A549 (cell line): Measurements from ENCODE around the gene BEND5. TPM values are rescaled to one million over a fixed set of nuclear protein-coding genes. Genes with fewer than 3 reads are reported as not detected.

ENCODE experiments used
- ATAC-seq, 2 experiments: fragments of 200-7000 bp in 1 of 2; fragments of >200 bp in 1 of 2; cut with Nextera tagmentation in 1 of 2; cut with Tn5 transposase in 1 of 2; 3 replicates each; pipeline versions ENCODE4 v1.8.0 to v1.9.1; 2018 to 2020; ENCODE audit warnings: mild to moderate bottlenecking in 1 of 2, moderate library complexity in 1 of 2
- CTCF ChIA-PET: fragments of 300-600 bp; sonication (Branson Sonifier 250); formaldehyde crosslinking; extraction: SDS; loops from one replicate; lab custom pipeline; 2021; ENCODE audit warnings: antibody characterized with exemption, inconsistent platforms; lab: Yijun Ruan, JAX
- POLR2A ChIA-PET: fragments of 350-600 bp; formaldehyde crosslinking; extraction: SDS; loops from one replicate; lab custom pipeline; 2021; ENCODE audit warnings: antibody characterized with exemption, inconsistent platforms; lab: Yijun Ruan, JAX
- DNase-seq, 2 experiments: peaks; one replicate each; pipeline versions ENCODE4 v3.0.0 to v3.0.0-alpha.2; 2011 to 2016; ENCODE audit warnings: low read depth in 1 of 2, low spot score in 1 of 2
- FAIRE-seq: peaks from 2 replicates; lab custom pipeline; 2011; peaks lifted over from hg19 to GRCh38; lab: Jason Lieb, UNC
- H3K27ac ChIP-seq, 2 experiments: fragments of >200 bp; sonication (Bioruptor Twin); formaldehyde crosslinking; 3 replicates each; pipeline ENCODE4 v1.5.1; 2016 to 2017
- H3K4me1 ChIP-seq: fragments of >200 bp; sonication (Bioruptor Twin); formaldehyde crosslinking; 3 replicates; pipeline ENCODE4 v1.6.1; 2016
- H3K4me2 ChIP-seq: fragments of >200 bp; sonication (Bioruptor Twin); formaldehyde crosslinking; 3 replicates; pipeline ENCODE4 v1.6.1; 2016
- H3K4me3 ChIP-seq: fragments of >200 bp; sonication (Bioruptor Twin); formaldehyde crosslinking; 3 replicates; pipeline ENCODE4 v1.5.1; 2016
- H3K9me3 ChIP-seq: fragments of >200 bp; sonication (Bioruptor Twin); formaldehyde crosslinking; 3 replicates; pipeline ENCODE4 v1.6.1; 2016
- BHLHE40 ChIP-seq: IDR thresholded peaks from 2 replicates; pipeline ENCODE4 v1.6.1; 2012; ENCODE audit warnings: low read depth, low read length, inconsistent platforms
- CHD2 ChIP-seq: fragments of 150-350 bp; IDR thresholded peaks from 2 replicates; pipeline ENCODE4 v1.6.1; 2014; ENCODE audit warnings: low read length; ENCODE audit not compliant: partially characterized antibody
- CHD4 ChIP-seq: fragments of 200-600 bp; sonication (generic); IDR thresholded peaks from 2 replicates; pipeline ENCODE4 v1.6.1; 2016; ENCODE audit warnings: antibody characterized with exemption, mild to moderate bottlenecking, borderline replicate concordance
- E2F6 ChIP-seq: IDR thresholded peaks from 2 replicates; pipeline ENCODE4 v1.6.1; 2012; ENCODE audit warnings: low read depth, borderline replicate concordance
- EHF ChIP-seq: fragments of 250-450 bp; sonication (Bioruptor Pico); IDR thresholded peaks from 2 replicates; pipeline ENCODE4 v1.5.0; 2020; ENCODE audit warnings: mild to moderate bottlenecking
- EHMT2 ChIP-seq: fragments of 200-600 bp; sonication (generic); IDR thresholded peaks from 2 replicates; pipeline ENCODE4 v1.6.1; 2016; ENCODE audit warnings: antibody characterized with exemption, low read depth, mild to moderate bottlenecking, moderate library complexity
- EP300 ChIP-seq, 2 experiments: fragments of >200 bp; sonication (Bioruptor Twin); formaldehyde crosslinking; IDR thresholded peaks; 2 replicates in 1 of 2; 3 replicates in 1 of 2; pipeline ENCODE4 v1.6.1; 2016 to 2017
- FOSL2 ChIP-seq, 2 experiments: fragments of 450-650 bp in 1 of 2; fragments of >200 bp in 1 of 2; sonication (Bioruptor Twin) in 1 of 2; formaldehyde crosslinking; IDR thresholded peaks; 2 replicates each; pipeline versions ENCODE4 v1.5.0 to v1.6.1; 2016 to 2020; ENCODE audit warnings: mild to moderate bottlenecking in 1 of 2, moderate library complexity in 1 of 2
- GATA3 ChIP-seq: IDR thresholded peaks from 2 replicates; pipeline ENCODE4 v1.6.1; 2012; ENCODE audit warnings: borderline replicate concordance
- HDAC2 ChIP-seq: fragments of 200-600 bp; sonication (generic); IDR thresholded peaks from 2 replicates; pipeline ENCODE4 v1.6.1; 2016
- HOXB5 ChIP-seq: fragments of 250-450 bp; sonication (Bioruptor Pico); IDR thresholded peaks from 2 replicates; pipeline ENCODE4 v1.5.0; 2020; ENCODE audit warnings: mild to moderate bottlenecking, moderate library complexity
- JUN ChIP-seq, 2 experiments: fragments of >200 bp; sonication (Bioruptor Twin); formaldehyde crosslinking; IDR thresholded peaks; 2 replicates in 1 of 2; 3 replicates in 1 of 2; pipeline ENCODE4 v1.6.1; 2016 to 2017
- MYC ChIP-seq: IDR thresholded peaks from 2 replicates; pipeline ENCODE4 v1.6.1; 2012; ENCODE audit warnings: mild to moderate bottlenecking, inconsistent platforms, low read length, improper control_type of control experiment, borderline replicate concordance
- NFE2L2 ChIP-seq: fragments of 150-350 bp; conservative IDR thresholded peaks from 2 replicates; pipeline ENCODE4 v1.6.1; 2014; ENCODE audit warnings: low read length
- RAD21 ChIP-seq, 2 experiments: fragments of >200 bp in 1 of 2; sonication (Bioruptor Twin) in 1 of 2; formaldehyde crosslinking in 1 of 2; IDR thresholded peaks in 1 of 2; conservative IDR thresholded peaks in 1 of 2; 2 replicates in 1 of 2; 3 replicates in 1 of 2; pipeline ENCODE4 v1.6.1; 2012 to 2018; ENCODE audit warnings: inconsistent platforms in 1 of 2
- RFX5 ChIP-seq: fragments of 450-650 bp; IDR thresholded peaks from 2 replicates; pipeline ENCODE4 v1.7.1; 2014; ENCODE audit warnings: antibody characterized with exemption, mild to moderate bottlenecking, moderate library complexity
- ZNF302 ChIP-seq: fragments of 250-450 bp; sonication (Bioruptor Pico); IDR thresholded peaks from 2 replicates; pipeline ENCODE4 v1.9.0; 2021; ENCODE audit warnings: inconsistent platforms, mild to moderate bottlenecking, moderate library complexity
- WGBS: methylation state at CpG from one replicate; pipeline ENCODE4 v1.1.6; 2017; ENCODE audit errors: missing lambda C conversion rate; 5-methylcytosine and 5-hydroxymethylcytosine counted together
- polyA plus RNA-seq, 4 experiments: library from polyadenylated mRNA; depleted of rRNA in 3 of 4; stranded (reverse); fragments of >200 nt; fragmentation: RNase III in 1 of 4; extraction: RNeasy Plus Mini Kit Qiagen cat#74134 plus additional on column Dnase treatment in 1 of 4; gene quantifications; 2 replicates in 3 of 4; 3 replicates in 1 of 4; pipeline ENCODE4 v1.2.3, GENCODE V29; 2011 to 2017
- TF ChIP-seq, protein P1 (sequence below): fragments of 200-600 bp; sonication (generic); IDR thresholded peaks from 2 replicates; pipeline ENCODE4 v1.6.1; 2016; ENCODE audit warnings: antibody characterized with exemption, mild to moderate bottlenecking, moderate library complexity
- TF ChIP-seq, protein P2 (sequence below): fragments of >200 bp; sonication (Bioruptor Twin); formaldehyde crosslinking; IDR thresholded peaks from 3 replicates; pipeline ENCODE4 v1.5.1; 2016
- TF ChIP-seq, protein P3 (sequence below): fragments of >200 bp; sonication (Bioruptor Twin); formaldehyde crosslinking; IDR thresholded peaks from 2 replicates; pipeline ENCODE4 v1.6.1; 2016
- TF ChIP-seq, protein P4 (sequence below): IDR thresholded peaks from 2 replicates; pipeline ENCODE4 v1.6.1; 2012
- TF ChIP-seq, protein P5 (sequence below): fragments of >200 bp; sonication (Bioruptor Twin); formaldehyde crosslinking; IDR thresholded peaks from 3 replicates; pipeline ENCODE4 v1.6.1; 2016

The BEND5 gene
- polyA plus RNA-seq, 2 of the 4 experiments (the other 2 are of a cell fraction), result not detected

GRCh38 chr1:48730164-48730910, 46.4 kb downstream of the BEND5 start:
- POLR2A ChIA-PET, result no interaction called here
- ATAC-seq (no peak), DNase-seq (no peak), FAIRE-seq (no peak)
- no peaks in the 10 kb centered on the region for H3K9me3 ChIP-seq
- TF ChIP-seq MYC, result no peak
- TF ChIP-seq EHF (CRISPR knock-in tag), result no peak
- TF ChIP-seq, protein P1, sequence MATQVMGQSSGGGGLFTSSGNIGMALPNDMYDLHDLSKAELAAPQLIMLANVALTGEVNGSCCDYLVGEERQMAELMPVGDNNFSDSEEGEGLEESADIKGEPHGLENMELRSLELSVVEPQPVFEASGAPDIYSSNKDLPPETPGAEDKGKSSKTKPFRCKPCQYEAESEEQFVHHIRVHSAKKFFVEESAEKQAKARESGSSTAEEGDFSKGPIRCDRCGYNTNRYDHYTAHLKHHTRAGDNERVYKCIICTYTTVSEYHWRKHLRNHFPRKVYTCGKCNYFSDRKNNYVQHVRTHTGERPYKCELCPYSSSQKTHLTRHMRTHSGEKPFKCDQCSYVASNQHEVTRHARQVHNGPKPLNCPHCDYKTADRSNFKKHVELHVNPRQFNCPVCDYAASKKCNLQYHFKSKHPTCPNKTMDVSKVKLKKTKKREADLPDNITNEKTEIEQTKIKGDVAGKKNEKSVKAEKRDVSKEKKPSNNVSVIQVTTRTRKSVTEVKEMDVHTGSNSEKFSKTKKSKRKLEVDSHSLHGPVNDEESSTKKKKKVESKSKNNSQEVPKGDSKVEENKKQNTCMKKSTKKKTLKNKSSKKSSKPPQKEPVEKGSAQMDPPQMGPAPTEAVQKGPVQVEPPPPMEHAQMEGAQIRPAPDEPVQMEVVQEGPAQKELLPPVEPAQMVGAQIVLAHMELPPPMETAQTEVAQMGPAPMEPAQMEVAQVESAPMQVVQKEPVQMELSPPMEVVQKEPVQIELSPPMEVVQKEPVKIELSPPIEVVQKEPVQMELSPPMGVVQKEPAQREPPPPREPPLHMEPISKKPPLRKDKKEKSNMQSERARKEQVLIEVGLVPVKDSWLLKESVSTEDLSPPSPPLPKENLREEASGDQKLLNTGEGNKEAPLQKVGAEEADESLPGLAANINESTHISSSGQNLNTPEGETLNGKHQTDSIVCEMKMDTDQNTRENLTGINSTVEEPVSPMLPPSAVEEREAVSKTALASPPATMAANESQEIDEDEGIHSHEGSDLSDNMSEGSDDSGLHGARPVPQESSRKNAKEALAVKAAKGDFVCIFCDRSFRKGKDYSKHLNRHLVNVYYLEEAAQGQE, result no peak
- TF ChIP-seq, protein P2, sequence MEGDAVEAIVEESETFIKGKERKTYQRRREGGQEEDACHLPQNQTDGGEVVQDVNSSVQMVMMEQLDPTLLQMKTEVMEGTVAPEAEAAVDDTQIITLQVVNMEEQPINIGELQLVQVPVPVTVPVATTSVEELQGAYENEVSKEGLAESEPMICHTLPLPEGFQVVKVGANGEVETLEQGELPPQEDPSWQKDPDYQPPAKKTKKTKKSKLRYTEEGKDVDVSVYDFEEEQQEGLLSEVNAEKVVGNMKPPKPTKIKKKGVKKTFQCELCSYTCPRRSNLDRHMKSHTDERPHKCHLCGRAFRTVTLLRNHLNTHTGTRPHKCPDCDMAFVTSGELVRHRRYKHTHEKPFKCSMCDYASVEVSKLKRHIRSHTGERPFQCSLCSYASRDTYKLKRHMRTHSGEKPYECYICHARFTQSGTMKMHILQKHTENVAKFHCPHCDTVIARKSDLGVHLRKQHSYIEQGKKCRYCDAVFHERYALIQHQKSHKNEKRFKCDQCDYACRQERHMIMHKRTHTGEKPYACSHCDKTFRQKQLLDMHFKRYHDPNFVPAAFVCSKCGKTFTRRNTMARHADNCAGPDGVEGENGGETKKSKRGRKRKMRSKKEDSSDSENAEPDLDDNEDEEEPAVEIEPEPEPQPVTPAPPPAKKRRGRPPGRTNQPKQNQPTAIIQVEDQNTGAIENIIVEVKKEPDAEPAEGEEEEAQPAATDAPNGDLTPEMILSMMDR, result no peak
- TF ChIP-seq BHLHE40, result no peak
- TF ChIP-seq HOXB5 (CRISPR knock-in tag), result no peak
- no peak for TF ChIP-seq EHMT2
- no peak for TF ChIP-seq FOSL2 (IDR thresholded peaks at IDR 0.05)
- TF ChIP-seq FOSL2 (CRISPR knock-in tag; IDR thresholded peaks at IDR 0.05), result no peak
- TF ChIP-seq, protein P3, sequence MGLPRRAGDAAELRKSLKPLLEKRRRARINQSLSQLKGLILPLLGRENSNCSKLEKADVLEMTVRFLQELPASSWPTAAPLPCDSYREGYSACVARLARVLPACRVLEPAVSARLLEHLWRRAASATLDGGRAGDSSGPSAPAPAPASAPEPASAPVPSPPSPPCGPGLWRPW, result no peak
- no peak for TF ChIP-seq E2F6
- no peak for TF ChIP-seq CHD2
- TF ChIP-seq EP300 (IDR thresholded peaks at IDR 0.05), result no peak
- TF ChIP-seq HDAC2, result no peak
- no peak for TF ChIP-seq NFE2L2
- no peak for TF ChIP-seq RFX5
- no peak for TF ChIP-seq GATA3
- TF ChIP-seq ZNF302 (CRISPR knock-in tag), result no peak
- TF ChIP-seq, protein P4, sequence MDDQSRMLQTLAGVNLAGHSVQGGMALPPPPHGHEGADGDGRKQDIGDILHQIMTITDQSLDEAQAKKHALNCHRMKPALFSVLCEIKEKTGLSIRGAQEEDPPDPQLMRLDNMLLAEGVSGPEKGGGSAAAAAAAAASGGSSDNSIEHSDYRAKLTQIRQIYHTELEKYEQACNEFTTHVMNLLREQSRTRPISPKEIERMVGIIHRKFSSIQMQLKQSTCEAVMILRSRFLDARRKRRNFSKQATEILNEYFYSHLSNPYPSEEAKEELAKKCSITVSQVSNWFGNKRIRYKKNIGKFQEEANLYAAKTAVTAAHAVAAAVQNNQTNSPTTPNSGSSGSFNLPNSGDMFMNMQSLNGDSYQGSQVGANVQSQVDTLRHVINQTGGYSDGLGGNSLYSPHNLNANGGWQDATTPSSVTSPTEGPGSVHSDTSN, result no peak
- H3K4me1 ChIP-seq, result no peaks in the 10 kb centered on the region
- no peak overlapping the region for H3K4me3 ChIP-seq
- WGBS, result 25% methylated on average over 10 of the region's 10 CpGs
- no peak overlapping the region for H3K27ac ChIP-seq
- H3K4me2 ChIP-seq, result no peak overlapping the region
- CTCF ChIA-PET, result no interaction called here

- H3K4me1 ChIP-seq, result no peaks in the 10 kb centered on the region
- ATAC-seq, result no peak
- no peaks in the 10 kb centered on the region for H3K9me3 ChIP-seq
- ChIA-PET CTCF (interaction anchor here (0.8 kb wide), 1 partner anchor 1620 kb away, joined by 4 read pairs; no protein-coding TSS in a partner anchor), POLR2A (no interaction called here)
- no peak for DNase-seq
- H3K4me3 ChIP-seq, result no peak overlapping the region
- no peak for FAIRE-seq
- H3K27ac ChIP-seq, result no peak overlapping the region
- TF ChIP-seq RAD21 (conservative IDR thresholded peaks at IDR 0.05 in 1 of 2, IDR thresholded peaks at IDR 0.05 in 1 of 2), result no peak
- TF ChIP-seq EHF (CRISPR knock-in tag), result no peak
- no peak for TF ChIP-seq JUN (IDR thresholded peaks at IDR 0.05)
- TF ChIP-seq, protein P5, sequence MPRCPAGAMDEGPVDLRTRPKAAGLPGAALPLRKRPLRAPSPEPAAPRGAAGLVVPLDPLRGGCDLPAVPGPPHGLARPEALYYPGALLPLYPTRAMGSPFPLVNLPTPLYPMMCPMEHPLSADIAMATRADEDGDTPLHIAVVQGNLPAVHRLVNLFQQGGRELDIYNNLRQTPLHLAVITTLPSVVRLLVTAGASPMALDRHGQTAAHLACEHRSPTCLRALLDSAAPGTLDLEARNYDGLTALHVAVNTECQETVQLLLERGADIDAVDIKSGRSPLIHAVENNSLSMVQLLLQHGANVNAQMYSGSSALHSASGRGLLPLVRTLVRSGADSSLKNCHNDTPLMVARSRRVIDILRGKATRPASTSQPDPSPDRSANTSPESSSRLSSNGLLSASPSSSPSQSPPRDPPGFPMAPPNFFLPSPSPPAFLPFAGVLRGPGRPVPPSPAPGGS, result no peak
- no peak for TF ChIP-seq CHD4
- TF ChIP-seq, all 56 proteins: peak for 0
- H3K4me2 ChIP-seq, result no peak overlapping the region
- 61% methylated on average over 2 of the region's 2 CpGs for WGBS
These were observed 48.1 kb downstream of the BEND5 start for GRCh38 chr1:48728584-48728983.
